Caki2 (cell line): Measurements from ENCODE around the gene ARHGAP15. TPM values are rescaled to one million over a fixed set of nuclear protein-coding genes. Genes with fewer than 3 reads are reported as not detected.
"Not testable (repeated sequence)": the region's sequence is repeated elsewhere in the genome, so short reads cannot be mapped to it uniquely, and the experiment has no call there.

ENCODE experiments used
- DNase-seq: peaks from one replicate; pipeline ENCODE4 v3.0.0-alpha.2; 2015; ENCODE audit warnings: low read depth
- in situ Hi-C: cut with HindIII; loops from 2 replicates; pipeline ENCODE4 v1.10.0; 2016; ENCODE audit warnings: low sequenced_read_pairs, low pct_unique_long_range_greater_than_20kb, mixed read lengths
- total RNA-seq: library from RNA; depleted of rRNA; stranded (reverse); fragments of >200 nt; shearing (Covaris generic); gene quantifications from 2 replicates; pipeline ENCODE4 v1.2.3, GENCODE V29; 2014; ENCODE audit warnings: low replicate concordance

The ARHGAP15 gene
- total RNA-seq, 1 experiment from 2014 or later = not detected

GRCh38 chr2:143504397-143504796, 375.2 kb downstream of the ARHGAP15 start:
- no peak for DNase-seq
- in situ Hi-C loops = no loop called here

DNA sequence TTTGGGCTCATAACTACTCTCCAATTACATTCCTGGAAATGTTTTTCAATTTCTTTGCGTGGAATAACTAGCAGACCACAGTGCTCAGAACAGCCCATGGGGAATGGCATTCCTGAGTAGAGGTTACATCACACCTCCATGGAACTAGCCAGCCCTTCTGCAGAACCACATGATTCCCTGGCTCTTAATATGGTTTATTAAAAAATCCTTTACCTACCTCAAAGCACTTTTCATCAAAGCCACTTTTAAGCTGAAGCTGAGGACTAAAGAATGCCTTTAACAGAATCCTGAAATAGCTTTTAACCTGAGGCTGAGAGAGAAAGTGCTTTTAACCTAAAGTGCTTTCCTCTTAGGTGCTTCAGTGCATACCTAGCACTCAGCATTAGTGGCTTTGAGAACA, 376.3 kb downstream of the ARHGAP15 start:
- DNase-seq = no peak
- in situ Hi-C loops = no loop called here

GRCh38 chr2:143513081-143513480, 383.9 kb downstream of the ARHGAP15 start:
- in situ Hi-C loops = no loop called here
- peak; percentile 18 for DNase-seq

- DNase-seq = no peak
- in situ Hi-C loops = no loop called here
These were observed 385.2 kb downstream of the ARHGAP15 start for GRCh38 chr2:143514413-143514812.

DNA sequence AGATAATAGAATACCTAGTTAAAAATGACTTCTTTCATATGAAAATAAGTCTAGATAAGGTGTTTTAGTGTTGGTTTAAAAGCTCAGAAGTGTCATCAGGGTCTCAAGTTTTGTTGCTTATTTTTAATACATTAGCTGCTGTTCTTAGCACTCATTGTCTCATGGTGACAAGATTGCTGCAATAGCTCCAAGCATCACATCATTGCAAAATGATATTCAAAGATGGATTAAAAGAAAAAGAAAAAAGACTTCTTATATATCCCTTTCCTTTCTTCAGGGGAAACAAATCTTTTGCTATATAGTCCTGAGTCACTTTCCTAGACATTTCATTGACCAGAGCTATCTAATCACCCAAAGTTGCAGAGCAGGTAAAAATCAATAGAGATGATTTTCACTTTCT, 386.1 kb downstream of the ARHGAP15 start:
- no peak for DNase-seq
- in situ Hi-C loops = no loop called here

- no peak for DNase-seq
- in situ Hi-C loops = no loop called here
These were observed 390.3 kb downstream of the ARHGAP15 start for GRCh38 chr2:143519521-143519920.

DNA sequence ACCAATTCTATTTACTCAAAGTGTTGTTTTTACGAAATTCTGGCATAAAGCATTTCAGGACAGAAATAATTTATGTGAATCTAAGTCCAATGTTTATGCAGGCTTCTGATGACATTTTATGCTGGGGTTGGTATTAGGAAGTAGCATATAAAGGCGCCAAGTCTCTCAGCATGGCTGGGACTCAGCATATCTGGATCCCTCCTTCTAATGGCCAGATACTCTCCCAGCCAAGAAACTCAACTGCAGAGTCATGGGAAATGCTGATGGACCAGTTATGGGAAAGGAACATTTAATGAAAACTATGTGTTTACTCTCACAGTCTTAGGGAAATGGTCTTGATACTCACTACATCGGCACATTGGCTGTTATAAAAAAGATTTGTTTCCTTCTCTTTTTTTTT, 392.2 kb downstream of the ARHGAP15 start:
- no peak for DNase-seq
- in situ Hi-C loops = no loop called here

- DNase-seq = no peak
- in situ Hi-C loops = no loop called here
These were observed 393.5 kb downstream of the ARHGAP15 start for GRCh38 chr2:143522699-143523098.

DNA sequence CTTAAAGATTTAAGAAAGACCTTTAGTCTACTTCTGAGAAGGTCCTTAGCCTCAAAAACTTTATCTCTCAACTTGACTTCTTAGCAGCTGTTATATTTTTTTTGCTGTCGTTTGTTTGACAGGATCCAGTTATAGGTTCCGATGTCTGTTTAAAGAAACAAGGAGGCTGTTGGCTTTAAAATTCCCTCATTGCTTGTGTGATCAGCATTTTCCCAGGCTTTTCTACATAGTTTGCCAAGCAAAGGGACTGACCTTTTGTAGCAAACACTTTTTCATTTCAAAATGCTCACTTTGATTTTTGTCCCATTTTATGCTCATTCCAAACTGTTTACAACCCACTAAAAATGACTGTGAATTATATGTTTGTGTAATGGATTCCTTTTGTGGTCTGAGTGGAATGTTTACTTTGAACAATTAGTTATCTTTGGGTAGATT, 394.9 kb downstream of the ARHGAP15 start:
- no peak for DNase-seq
- in situ Hi-C loops = no loop called here

- DNase-seq = no peak
- in situ Hi-C loops = no loop called here
These were observed 395.6 kb downstream of the ARHGAP15 start for GRCh38 chr2:143524559-143525401.

- DNase-seq = no peak
- in situ Hi-C loops = no loop called here
These were observed 396.2 kb downstream of the ARHGAP15 start for GRCh38 chr2:143525402-143525860.

DNA sequence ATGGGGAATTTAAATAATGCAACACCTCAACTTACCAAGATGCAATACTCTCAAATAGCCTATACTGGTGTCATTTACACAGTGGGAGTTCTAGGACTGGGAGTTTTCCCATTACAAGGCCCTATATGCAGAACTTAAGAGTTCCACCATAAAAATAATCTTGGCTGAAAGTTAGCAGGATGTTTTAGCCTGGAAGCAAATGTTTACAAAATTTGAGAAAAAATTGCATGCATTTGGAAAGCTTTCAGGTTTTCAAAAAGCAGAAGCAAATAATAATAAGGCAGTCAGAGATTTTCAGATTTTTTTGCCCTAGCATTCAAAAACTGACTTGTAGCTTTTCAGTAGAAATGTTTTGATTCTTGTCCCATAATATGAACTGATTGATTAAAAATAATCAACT, 397.3 kb downstream of the ARHGAP15 start:
- in situ Hi-C loops = no loop called here

GRCh38 chr2:143528021-143528420, 398.8 kb downstream of the ARHGAP15 start:
- in situ Hi-C loops = no loop called here
- no peak for DNase-seq

More for the DNA sequence above, 397.3 kb downstream of the ARHGAP15 start:
- DNase-seq = no peak

DNA sequence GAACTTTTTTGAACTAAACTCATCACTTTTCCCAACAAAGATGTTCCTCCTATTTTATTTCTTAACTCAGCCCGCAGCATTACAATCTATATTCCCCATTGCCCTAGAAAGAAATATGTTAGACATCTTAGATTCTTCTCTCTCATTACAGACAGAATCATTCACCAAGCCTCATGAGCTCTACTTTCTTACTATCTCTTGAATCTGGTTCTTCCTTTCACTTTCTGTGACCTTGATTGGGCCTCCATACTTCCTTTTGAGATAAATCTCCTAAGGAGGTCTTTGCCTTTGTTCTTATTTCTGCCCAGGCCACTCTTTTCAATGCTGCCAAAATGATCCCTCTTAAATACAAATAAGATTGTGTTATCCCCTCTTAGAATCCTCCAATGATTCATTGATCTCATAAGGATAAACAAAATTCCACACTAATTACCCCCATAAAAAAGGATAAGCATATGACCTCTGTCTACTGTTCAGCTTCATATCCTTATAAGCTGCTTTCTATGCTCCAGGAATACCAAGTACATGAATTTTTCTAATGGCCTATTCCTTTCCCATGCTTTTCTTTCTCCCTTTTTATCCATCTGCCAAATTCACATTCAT, 400.0 kb downstream of the ARHGAP15 start:
- no peak for DNase-seq
- in situ Hi-C loops = no loop called here

DNA sequence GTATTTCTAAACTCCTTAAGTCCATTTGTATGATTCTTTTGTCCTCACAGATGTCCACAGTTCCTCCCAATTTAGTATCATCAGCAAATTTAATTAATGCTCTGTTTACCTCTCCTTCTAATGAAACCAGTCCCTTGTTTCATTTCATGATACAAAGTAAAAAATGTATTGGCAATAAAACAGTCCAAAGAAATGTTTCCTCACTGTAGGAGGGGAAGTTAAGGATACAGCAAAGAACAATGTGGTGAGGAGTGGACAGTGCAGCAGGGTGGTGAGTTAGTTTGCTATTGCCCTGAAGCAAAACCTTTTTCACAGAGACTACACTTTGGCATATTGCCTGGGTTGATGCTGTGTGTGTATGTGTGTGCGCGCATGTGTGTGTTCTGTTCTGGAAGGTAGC, 401.5 kb downstream of the ARHGAP15 start:
- in situ Hi-C loops = no loop called here
- no peak for DNase-seq

DNA sequence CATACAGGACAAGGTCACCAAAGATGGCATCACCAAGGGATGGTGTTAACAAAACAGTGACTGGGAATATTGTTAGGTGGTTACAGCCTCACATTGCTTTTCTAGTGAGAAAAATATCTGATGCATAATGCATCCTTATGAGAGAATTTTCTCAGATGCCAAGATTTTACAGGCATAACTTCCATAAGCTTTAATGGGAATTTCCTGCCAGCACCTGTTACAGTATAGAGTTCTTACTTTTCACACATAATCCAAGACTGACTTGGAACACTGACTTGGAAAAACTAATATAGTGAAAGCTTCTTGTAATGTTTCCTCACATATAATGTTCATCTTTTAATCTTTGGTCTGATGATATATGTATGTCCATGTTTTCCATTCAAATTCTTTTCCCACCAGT, 402.8 kb downstream of the ARHGAP15 start:
- no peak for DNase-seq
- in situ Hi-C loops = no loop called here

DNA sequence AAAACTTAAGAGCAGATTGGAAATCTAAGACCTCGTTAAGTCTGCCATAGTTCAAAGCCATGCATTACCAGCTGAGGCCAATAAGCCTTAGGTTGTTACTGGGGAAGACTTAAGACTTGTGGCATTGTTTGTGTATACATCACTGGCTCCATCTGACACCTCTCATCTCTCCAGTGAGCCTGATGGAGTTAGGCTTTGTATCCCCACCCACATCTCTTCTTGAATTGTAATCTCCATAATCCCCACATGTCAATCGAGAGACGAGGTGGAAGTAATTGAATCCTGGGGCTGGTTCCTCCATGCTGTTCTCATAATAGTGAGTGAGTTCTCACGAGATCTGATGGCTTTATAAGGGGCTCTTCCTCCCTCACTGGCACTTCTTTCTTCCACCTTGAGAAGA, 404.6 kb downstream of the ARHGAP15 start:
- in situ Hi-C loops = no loop called here
- no peak for DNase-seq

DNA sequence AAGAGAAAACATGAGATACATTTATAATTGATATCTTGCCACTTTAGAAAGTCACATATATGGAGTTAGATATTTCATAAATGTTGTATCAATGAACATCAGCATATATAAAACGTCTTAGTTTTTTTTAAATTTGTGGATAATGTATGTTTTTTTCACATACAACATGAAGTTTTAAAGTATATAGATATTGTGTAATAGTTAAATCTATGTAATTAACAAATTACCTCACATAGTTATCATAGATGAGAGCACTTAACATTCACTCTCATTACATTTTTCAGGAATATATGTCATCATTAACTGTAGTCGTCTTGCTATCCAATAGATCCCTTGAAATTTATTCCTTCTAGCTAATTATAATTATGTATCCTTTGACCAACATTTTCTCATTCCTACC, 406.6 kb downstream of the ARHGAP15 start:
- in situ Hi-C loops = no loop called here
- DNase-seq = no peak

GRCh38 chr2:143541899-143542298, 412.7 kb downstream of the ARHGAP15 start:
- in situ Hi-C loops = not testable (repeated sequence)

More at GRCh38 chr2:143541899-143542298, 412.7 kb downstream of the ARHGAP15 start:
- not testable (repeated sequence) for DNase-seq
